ENCODE results near the gene PSTPIP2. TPM values are rescaled to one million over a fixed set of nuclear protein-coding genes. Genes with fewer than 3 reads are reported as not detected.

Gene PSTPIP2, protein sequence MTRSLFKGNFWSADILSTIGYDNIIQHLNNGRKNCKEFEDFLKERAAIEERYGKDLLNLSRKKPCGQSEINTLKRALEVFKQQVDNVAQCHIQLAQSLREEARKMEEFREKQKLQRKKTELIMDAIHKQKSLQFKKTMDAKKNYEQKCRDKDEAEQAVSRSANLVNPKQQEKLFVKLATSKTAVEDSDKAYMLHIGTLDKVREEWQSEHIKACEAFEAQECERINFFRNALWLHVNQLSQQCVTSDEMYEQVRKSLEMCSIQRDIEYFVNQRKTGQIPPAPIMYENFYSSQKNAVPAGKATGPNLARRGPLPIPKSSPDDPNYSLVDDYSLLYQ
- 6.1 and 7.0 TPM in 2 replicates for total RNA-seq
- long read RNA-seq, transcript PSTPIP2-201 (15 exons, 3,000 nt), result major isoform, 21 of 30 reads
- long read RNA-seq, partial matches to known transcripts, result 2 of 30 reads
- long read RNA-seq, other reads (novel, unspliced or antisense), result 6 of 30 reads

DNA sequence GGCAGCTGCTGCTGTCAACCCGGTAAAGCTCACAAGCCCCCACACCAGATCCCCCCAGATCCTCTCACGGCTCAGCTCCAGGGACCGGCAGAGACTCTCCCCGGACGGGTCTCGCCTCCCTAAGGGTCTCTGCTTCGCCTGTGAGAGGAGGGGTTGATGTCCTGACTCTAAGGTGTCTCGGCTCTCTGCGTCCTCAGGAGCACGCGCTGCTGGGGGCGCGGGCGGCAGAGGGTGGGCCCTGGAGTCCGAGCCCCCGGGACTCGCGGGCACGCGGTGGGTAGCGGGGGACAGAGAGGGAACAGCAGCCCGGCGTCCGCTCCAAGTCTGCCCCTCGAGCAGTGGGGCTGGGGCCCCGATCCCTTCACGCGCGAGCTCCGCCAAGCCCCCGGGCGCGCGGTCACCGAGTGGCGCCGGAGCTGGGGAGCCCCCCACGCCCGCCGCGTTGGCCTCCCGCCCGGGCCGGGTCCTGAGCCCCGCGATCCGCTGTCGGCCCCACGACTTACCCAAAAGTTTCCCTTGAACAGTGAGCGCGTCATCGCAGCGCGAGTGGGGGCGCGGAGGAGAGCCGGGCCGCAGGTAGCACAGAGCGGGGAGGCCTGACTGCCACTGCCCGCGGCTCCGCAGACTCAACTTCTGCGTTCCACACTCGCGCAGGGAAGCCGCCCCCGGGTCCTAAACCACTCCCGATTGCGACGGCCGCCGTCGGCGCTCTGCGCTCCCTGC lies at the start of gene PSTPIP2:
TSS of gene PSTPIP2 (minus strand) at position 608 of the 723 bp plus-strand sequence. CDS start at position 536, 72 bp downstream.
- Mint-ChIP-seq H3K27ac (peak within 1 kb of the TSS; percentile 77), H3K4me1 (ENCODE audit: low read depth) (no peaks in the 10 kb centered on the region), H3K4me3 (ENCODE audit: low read depth) (peak within 1 kb of the TSS; percentile 79), H3K27me3 (peaks cover 10% of the 10 kb centered on the region), H3K36me3 (ENCODE audit: insufficient read depth) (peaks cover under 1% of the 10 kb centered on the region), H3K9me3 (ENCODE audit: low read depth) (no peaks in the 10 kb centered on the region)
- TF ChIP-seq, protein P1, sequence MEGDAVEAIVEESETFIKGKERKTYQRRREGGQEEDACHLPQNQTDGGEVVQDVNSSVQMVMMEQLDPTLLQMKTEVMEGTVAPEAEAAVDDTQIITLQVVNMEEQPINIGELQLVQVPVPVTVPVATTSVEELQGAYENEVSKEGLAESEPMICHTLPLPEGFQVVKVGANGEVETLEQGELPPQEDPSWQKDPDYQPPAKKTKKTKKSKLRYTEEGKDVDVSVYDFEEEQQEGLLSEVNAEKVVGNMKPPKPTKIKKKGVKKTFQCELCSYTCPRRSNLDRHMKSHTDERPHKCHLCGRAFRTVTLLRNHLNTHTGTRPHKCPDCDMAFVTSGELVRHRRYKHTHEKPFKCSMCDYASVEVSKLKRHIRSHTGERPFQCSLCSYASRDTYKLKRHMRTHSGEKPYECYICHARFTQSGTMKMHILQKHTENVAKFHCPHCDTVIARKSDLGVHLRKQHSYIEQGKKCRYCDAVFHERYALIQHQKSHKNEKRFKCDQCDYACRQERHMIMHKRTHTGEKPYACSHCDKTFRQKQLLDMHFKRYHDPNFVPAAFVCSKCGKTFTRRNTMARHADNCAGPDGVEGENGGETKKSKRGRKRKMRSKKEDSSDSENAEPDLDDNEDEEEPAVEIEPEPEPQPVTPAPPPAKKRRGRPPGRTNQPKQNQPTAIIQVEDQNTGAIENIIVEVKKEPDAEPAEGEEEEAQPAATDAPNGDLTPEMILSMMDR (IDR thresholded peaks at IDR 0.05; ENCODE audit: unreplicated experiment), result no peak
- DNase-seq (ENCODE audit: low spot score, unreplicated experiment), result peak; percentile 48

DNA sequence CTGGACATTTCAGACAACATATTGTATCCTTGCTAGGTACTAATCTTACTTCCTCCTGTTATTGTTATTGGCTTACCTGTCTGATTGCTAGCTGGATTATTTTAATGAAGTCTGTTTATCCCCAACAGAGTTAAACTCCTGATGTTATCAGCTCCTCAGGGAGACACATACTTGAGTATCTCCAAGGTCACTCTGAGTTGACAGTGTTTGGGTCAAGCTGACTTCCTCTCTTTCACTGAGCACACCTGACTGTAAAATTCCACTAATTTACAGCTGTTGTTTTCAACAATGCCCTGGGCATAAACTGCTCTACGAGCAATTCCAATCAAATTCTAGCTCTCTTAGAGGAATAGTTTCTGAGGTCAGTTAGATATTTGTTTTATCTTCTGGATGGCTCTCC lies 41.7 kb upstream of the PSTPIP2 start:
- TF ChIP-seq, protein P1 (IDR thresholded peaks at IDR 0.05; ENCODE audit: unreplicated experiment), result no peak
- Mint-ChIP-seq H3K36me3 (ENCODE audit: insufficient read depth) (peaks cover 23% of the 10 kb centered on the region), H3K4me1 (ENCODE audit: low read depth) (no peaks in the 10 kb centered on the region), H3K27ac (no peak overlapping the region), H3K9me3 (ENCODE audit: low read depth) (no peaks in the 10 kb centered on the region), H3K27me3 (no peaks in the 10 kb centered on the region), H3K4me3 (ENCODE audit: low read depth) (no peak overlapping the region)
- no peak for DNase-seq (ENCODE audit: low spot score, unreplicated experiment)

DNA sequence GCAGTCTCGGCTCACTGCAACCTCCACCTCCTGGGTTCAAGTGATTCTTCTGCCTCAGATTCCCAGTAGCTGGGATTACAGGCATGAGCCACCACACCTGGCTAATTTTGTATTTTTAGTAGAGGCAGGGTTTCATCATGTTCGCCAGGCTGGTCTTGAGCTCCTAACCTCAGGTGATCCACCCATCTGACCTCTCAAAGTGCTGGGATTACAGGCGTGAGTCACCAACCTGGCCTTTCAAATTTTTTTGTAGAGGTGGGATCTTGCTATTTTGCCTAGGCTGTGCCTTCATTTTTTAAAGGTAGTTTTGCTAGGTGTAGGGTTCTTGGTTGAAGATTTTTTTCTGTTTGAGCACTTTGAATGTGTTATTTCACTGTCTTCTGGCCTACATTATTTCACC lies 38.3 kb upstream of the PSTPIP2 start:
- Mint-ChIP-seq H3K36me3 (ENCODE audit: insufficient read depth) (peaks cover 26% of the 10 kb centered on the region), H3K4me3 (ENCODE audit: low read depth) (no peak overlapping the region), H3K27ac (no peak overlapping the region), H3K9me3 (ENCODE audit: low read depth) (no peaks in the 10 kb centered on the region), H3K4me1 (ENCODE audit: low read depth) (no peaks in the 10 kb centered on the region), H3K27me3 (no peaks in the 10 kb centered on the region)
- no peak for DNase-seq (ENCODE audit: low spot score, unreplicated experiment)
- TF ChIP-seq, protein P1 (IDR thresholded peaks at IDR 0.05; ENCODE audit: unreplicated experiment), result no peak

DNA sequence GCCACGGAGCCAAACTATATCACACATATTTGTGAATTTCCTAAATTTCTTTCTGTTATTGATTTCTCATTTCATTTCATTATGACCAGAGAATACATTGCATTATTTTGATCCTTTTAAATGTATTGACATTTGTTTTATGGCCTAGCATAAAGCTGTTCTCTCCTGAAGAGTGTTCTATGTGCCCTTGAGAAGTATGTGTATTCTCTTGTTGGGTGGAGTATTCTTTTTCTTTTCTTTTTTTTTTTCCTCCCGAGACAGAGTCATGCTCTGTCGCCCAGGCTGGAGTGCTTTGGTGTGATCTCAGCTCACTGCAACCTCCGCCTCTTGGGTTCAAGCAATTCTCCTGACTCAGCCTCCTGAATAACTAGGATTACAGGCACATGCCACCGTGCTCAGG lies 37.3 kb upstream of the PSTPIP2 start:
- TF ChIP-seq, protein P1 (IDR thresholded peaks at IDR 0.05; ENCODE audit: unreplicated experiment), result no peak
- DNase-seq (ENCODE audit: low spot score, unreplicated experiment), result no peak
- Mint-ChIP-seq H3K27me3 (no peaks in the 10 kb centered on the region), H3K9me3 (ENCODE audit: low read depth) (no peaks in the 10 kb centered on the region), H3K4me1 (ENCODE audit: low read depth) (peaks cover 6% of the 10 kb centered on the region), H3K27ac (no peak overlapping the region), H3K4me3 (ENCODE audit: low read depth) (no peak overlapping the region), H3K36me3 (ENCODE audit: insufficient read depth) (peaks cover 24% of the 10 kb centered on the region)

DNA sequence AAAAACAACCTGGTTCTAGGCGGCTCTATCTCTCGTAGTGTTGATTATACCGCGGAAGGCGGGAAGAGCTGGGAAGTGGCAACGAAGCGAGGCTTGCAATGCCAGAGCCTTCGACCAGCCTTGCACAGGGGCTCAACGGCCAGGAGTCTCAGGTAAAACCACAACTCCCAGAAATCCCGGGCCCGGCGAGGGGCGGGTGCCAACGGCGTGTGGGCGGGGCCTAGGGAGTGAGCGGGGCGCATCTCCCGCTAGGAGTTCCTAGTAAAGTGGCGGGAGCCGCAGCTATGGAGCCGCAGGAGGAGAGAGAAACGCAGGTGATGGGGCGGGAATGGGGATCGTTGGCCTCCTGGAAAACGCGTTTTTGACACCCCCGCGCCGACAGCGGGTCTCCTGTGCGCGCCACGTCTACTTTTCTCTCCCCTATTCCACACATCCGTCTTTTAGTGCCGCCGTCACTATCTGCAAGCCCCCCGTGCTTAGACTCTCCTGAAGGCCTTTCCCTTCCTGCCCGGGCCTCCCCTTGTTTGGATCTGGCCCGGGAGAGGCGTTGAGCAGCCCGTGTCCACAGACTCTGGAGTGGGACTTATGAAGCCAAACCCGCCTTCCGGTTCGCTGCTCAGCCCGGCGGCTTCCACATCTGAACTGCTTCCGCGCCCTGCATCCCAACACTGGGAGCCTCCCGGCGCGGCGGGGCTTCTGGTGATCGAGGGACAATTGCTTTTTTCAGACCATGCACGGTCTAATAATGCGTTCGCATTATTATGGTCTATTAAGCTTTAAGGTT lies 32.3 kb upstream of the PSTPIP2 start, which contains the start of gene HAUS1:
TSS of gene HAUS1 (plus strand) at position 258 of the 784 bp plus-strand sequence. CDS start at position 285, 27 bp downstream.
- peak within 1 kb of the TSS; percentile 96 for H3K27ac Mint-ChIP-seq
- DNase-seq (ENCODE audit: low spot score, unreplicated experiment), result peak; percentile 91
- no peaks in the 10 kb centered on the region for H3K27me3 Mint-ChIP-seq
- peak within 1 kb of the TSS; percentile 98 for H3K4me3 Mint-ChIP-seq (ENCODE audit: low read depth)
- H3K36me3 Mint-ChIP-seq (ENCODE audit: insufficient read depth), result peaks cover 13% of the 10 kb centered on the region
- no peaks in the 10 kb centered on the region for H3K9me3 Mint-ChIP-seq (ENCODE audit: low read depth)
- TF ChIP-seq, protein P1 (IDR thresholded peaks at IDR 0.05; ENCODE audit: unreplicated experiment), result no peak
- peaks cover 7% of the 10 kb centered on the region for H3K4me1 Mint-ChIP-seq (ENCODE audit: low read depth)
